ENCODE data around the gene DIMT1.

The DIMT1 gene

DNA sequence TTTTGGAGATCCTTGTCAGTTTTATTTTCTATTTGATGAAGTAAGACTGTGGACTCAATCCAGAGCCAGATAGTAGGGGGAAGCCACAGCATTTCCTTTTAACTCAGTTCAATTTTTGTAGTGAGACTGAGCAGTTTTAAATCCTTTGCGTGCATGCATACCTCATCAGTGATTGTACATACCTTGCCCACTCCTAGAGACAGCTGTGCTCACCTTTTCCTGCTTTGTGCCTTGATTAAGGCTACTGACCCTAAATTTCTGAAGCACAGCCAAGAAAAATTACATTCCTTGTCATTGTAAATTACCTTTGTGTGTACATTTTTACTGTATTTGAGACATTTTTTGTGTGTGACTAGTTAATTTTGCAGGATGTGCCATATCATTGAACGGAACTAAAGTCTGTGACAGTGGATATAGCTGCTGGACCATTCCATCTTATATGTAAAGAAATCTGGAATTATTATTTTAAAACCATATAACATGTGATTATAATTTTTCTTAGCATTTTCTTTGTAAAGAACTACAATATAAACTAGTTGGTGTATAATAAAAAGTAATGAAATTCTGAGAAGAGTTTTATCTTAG is 17.8 kb downstream of the DIMT1 start:
- TF ChIP-seq GATA3 (IDR thresholded peaks at IDR 0.05; ENCODE audit: low read depth, low read length) (no peak), GATA2 (IDR thresholded peaks at IDR 0.05; ENCODE audit: low read depth, low read length) (no peak)

DNA sequence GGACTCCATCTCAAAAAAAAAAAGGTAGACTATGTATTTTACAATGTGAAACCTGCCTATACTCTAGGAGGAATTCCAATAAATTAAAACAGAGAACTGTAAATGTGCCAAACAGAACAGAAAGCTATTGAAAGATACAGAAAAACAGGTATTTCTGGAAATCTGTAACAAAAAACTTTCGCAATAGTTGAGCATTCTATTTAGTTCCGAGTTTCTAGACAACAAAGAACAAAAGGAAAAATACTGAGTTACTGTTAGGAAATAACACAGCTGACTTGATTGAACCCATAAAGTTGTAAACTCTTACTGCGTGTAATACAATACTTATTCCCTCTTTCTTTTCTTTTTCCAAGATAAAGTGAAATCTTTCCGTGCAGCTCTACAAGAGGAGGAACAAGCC is 18.6 kb downstream of the DIMT1 start:
- TF ChIP-seq GATA2 (IDR thresholded peaks at IDR 0.05; ENCODE audit: low read depth, low read length): no peak
- TF ChIP-seq GATA3 (IDR thresholded peaks at IDR 0.05; ENCODE audit: low read depth, low read length): no peak

DNA sequence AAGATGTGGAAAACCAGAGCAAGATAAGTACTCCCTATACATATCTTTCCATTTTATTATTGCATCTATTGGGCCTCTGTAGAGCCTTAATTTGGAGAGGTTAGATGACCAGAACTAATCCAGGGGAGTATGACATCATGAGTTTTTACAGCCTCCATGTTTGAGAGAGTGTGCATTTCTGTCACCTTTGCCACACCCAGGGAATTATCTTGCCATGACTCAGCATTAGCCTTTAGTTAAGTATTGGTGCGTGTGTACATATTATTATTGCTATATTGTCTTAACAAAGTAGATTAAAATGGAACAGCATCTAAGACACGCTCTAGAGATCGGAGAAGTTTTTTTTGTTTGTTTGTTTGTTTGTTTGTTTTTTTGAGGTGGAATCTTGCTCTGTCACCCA is 27.6 kb downstream of the DIMT1 start:
- TF ChIP-seq GATA3 (IDR thresholded peaks at IDR 0.05; ENCODE audit: low read depth, low read length) (no peak), GATA2 (IDR thresholded peaks at IDR 0.05; ENCODE audit: low read depth, low read length) (no peak)

DNA sequence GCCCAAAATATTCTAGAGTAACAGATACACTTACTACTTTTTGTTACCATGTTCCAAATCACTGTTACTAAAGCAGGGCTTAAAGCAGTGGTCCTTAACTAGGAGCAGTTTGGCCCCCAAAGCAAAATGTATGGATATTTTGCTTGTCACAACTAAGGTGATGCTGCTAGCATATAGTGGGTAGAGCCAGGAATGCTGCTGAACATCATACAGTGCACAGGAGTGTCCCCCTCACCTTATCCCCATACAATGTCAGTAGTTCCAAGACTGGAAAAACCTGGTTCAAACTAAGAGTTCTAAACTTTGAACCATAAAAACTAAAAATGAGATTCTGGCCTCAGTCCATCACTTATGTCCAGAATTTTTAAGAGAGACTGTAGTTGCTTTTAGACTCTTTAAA is 28.1 kb downstream of the DIMT1 start:
- TF ChIP-seq GATA3 (IDR thresholded peaks at IDR 0.05; ENCODE audit: low read depth, low read length) (no peak), GATA2 (IDR thresholded peaks at IDR 0.05; ENCODE audit: low read depth, low read length) (no peak)

DNA sequence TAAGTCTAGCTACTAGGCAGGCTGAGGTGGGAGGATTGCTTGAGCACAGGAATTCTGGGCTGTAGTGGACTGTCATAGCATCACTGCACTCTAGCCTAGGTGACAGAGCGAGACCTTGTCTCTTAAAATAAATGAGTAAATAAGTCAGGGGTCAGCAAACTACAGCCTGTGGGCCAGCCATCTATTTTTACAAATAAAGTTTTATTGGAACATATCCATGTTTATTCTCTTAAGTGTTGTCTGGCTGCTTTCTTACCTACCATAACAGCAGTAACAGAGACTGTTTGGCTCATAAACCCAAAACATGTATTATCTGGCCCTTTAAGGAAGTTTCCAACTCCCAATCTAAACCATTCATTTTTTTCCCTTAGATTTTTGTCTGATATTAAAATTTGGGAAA is 29.6 kb downstream of the DIMT1 start:
- TF ChIP-seq GATA3 (IDR thresholded peaks at IDR 0.05; ENCODE audit: low read depth, low read length): no peak
- no peak for TF ChIP-seq GATA2 (IDR thresholded peaks at IDR 0.05; ENCODE audit: low read depth, low read length)

DNA sequence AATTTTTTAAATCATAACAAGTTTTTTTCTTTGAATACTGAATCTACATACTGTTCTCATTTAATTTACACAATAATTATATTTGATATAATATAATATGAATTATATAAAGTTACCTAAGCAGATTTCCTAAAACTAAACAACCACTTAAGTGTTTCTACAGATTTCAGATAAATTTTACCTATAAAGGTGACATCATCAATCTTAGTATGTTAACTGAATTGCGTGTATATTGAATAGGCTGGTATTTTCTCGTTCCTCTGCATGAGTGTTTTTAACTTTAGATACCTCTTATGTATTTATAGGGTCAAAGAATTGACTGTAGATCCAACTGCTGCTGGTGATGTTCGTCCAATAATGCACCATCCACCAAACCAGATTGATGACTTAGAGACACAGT is 30.3 kb downstream of the DIMT1 start:
- TF ChIP-seq GATA2 (IDR thresholded peaks at IDR 0.05; ENCODE audit: low read depth, low read length) (no peak), GATA3 (IDR thresholded peaks at IDR 0.05; ENCODE audit: low read depth, low read length) (no peak)

DNA sequence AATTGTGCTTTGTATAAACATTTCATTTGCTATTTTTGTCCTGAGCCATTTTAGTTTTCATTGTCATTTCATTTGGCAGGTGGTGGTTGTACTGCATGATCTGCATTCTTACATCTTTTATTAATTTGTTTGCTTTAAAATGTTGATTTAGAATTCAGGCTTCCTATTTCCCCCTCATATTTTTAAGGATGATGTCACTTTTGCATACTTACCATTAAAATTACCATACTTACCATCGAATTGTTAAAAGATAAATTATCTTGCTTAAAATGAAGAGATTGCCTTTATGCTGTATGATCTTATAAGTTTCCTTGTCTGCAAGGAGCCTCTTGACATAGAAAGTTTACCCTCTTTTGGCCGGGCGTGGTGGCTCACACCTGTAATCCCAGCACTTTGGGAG is 31.1 kb downstream of the DIMT1 start:
- TF ChIP-seq GATA3 (IDR thresholded peaks at IDR 0.05; ENCODE audit: low read depth, low read length): no peak
- no peak for TF ChIP-seq GATA2 (IDR thresholded peaks at IDR 0.05; ENCODE audit: low read depth, low read length)

DNA sequence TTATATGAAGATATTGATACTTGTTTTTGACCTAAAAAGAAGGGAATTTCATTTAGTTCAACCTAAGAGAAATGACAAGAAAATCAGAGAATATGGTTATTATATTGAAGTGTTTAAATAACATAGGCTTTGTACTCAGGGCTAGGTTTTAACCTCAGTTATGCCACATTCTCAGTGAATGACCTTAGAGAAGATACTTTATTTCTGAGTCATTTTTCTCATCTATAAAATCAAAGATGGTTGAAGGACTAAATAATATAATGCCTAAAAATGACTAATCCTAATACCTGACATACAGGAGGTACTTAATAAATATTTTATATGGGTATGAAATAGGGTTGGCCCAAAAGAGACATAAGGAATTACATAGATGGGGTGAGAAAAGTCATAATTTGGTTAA is 32.3 kb downstream of the DIMT1 start:
- no peak for TF ChIP-seq GATA3 (IDR thresholded peaks at IDR 0.05; ENCODE audit: low read depth, low read length)

DNA sequence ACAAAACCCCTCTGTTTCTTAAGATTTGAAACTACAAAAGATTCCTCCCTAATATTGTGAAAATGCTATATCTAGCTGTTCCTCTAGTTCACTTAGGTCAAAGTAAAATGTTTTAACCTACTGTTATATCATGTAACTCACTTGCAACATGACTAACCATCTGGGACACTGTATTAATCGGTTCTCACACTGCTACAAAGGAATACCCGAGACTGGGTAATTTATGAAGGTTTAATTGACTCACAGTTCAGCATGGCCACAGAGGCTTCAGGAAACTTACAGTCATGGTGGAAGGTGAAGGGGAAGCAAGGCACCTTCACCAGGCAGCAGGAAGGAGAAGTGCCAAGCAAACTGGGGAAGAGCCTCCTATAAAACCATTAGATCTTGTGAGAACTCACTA is 34.7 kb downstream of the DIMT1 start:
- TF ChIP-seq GATA2 (IDR thresholded peaks at IDR 0.05; ENCODE audit: low read depth, low read length): no peak
- TF ChIP-seq GATA3 (IDR thresholded peaks at IDR 0.05; ENCODE audit: low read depth, low read length): no peak

DNA sequence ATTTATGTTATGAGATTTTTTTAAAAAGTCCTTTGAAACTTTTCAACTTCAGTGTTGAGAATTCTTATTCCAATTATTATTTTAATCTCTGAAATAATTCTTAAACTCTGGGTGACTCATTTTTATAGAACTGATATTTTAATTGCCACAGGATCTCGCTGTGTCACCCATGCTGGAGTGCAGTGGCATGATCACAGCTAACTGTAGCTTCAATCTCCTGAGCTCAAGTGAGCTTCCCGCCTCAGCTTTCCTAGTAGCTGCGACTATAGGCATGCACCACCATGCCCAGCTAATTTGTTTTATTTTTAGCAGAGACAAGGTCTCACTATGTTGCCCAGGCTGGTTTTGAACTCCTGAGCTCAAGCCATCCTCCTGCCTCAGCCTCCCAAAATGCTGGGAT is 41.0 kb downstream of the DIMT1 start:
- TF ChIP-seq GATA2 (IDR thresholded peaks at IDR 0.05; ENCODE audit: low read depth, low read length) (no peak), GATA3 (IDR thresholded peaks at IDR 0.05; ENCODE audit: low read depth, low read length) (no peak)

DNA sequence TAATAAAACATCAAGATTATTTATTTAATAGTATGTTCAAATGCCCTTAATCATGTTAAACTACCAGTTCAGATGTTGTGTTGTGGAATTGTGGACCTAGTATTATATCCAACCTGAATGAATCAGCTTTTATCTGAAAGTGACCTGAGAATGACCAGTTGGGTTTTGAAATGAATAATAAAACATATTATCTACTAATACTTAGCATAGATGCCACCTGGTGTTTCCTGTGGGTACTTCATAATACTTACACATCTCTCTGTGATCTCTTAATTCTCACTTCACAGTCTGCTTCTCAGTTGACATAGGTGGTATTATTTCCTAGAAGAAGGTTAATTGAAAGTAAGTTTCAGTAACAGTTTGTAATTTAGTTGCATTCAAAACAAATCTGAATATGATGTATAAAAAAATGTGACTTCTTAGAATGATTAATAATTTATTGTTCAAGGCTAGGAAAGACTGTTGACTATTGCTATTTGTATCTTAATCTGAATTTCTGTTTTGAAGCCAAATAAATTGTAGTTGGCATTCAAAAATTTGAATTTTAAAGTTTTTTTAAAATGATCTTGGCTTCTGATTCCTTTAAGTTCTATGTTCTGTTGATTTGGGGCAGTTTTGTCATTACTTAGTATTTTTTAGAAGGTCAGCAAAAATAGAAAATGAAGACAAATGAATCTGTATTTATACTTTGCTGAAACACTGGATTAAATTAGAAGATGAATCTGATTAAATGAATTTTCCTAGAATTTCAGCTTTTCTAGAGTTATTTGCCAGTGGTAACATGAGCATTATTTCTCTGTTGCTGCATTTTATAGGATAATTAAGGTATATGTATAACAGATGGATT is 49.5 kb downstream of the DIMT1 start:
- TF ChIP-seq GATA3 (IDR thresholded peaks at IDR 0.05; ENCODE audit: low read depth, low read length): no peak
- no peak for TF ChIP-seq GATA2 (IDR thresholded peaks at IDR 0.05; ENCODE audit: low read depth, low read length)

DNA sequence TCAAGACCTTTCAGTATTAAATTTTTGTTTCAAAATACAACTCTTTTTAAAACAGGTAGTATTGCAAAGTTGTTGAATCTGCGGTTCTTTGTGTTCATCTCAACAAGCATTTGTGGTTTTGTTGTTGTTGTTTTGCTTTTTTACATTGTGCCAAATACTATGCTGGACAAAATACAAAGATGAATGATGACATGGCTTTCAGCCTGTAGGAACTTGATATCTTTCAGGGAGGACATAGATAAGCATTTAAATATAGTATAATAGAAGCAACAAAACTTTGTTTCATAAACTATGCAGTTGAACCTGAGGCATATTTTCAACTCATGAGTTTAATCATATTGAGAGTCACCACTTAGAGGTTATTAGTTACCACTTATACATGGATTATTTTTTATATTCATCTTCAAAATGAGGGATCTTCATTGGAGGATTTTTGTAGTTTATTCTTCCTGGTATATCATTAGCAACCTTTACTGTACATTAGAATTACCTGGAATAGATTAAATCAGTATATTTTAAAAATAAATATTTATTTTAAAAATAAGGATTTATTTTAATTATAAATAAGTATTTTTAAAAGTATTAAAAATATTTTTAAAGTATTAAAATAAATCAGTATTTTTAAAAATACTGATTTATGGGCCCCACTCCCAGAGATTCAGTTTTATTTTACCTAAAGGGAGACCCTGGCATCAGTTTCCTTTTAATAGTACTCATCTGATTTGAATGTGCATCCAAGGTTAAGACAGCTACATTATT is 54.8 kb downstream of the DIMT1 start:
- TF ChIP-seq GATA3 (IDR thresholded peaks at IDR 0.05; ENCODE audit: low read depth, low read length): no peak
- TF ChIP-seq GATA2 (IDR thresholded peaks at IDR 0.05; ENCODE audit: low read depth, low read length): no peak

DNA sequence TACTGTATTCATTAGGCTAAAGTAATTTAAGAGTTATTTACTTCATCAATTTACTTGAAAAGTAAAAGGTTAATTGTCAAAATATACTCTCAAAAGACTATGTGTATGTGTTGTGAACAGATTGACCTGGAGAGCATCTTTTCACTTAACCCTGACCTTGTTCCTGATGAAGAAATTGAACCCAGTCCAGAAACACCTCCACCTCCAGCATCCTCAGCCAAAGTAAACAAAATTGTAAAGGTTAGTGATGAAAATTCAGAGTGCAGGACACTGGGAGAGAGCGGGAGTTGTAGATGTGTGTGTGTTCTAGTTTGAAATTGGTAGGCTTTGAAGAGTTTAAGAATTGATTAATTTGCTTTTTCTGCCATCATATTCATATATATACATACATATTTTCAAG is 55.8 kb downstream of the DIMT1 start:
- TF ChIP-seq GATA3 (IDR thresholded peaks at IDR 0.05; ENCODE audit: low read depth, low read length) (no peak), GATA2 (IDR thresholded peaks at IDR 0.05; ENCODE audit: low read depth, low read length) (no peak)

DNA sequence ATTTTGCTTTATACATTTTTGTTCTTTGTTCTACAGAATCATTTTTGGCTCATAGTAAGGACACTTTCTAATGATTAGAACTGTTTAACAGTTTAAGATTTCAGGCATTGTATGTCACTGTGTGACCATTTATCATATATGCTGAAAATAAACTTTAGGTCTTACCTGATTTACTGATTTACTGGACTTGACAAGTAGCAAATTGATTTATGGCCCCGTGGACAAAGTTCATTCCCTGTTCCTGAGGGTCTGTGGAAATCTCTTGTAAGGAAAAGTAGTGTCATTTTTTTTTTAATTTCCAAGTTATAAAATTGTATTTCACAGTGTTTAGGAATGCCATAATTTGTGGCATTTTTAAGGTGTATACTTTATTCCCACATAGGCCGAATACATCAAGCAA is 57.0 kb downstream of the DIMT1 start:
- TF ChIP-seq GATA2 (IDR thresholded peaks at IDR 0.05; ENCODE audit: low read depth, low read length): no peak
- no peak for TF ChIP-seq GATA3 (IDR thresholded peaks at IDR 0.05; ENCODE audit: low read depth, low read length)

DNA sequence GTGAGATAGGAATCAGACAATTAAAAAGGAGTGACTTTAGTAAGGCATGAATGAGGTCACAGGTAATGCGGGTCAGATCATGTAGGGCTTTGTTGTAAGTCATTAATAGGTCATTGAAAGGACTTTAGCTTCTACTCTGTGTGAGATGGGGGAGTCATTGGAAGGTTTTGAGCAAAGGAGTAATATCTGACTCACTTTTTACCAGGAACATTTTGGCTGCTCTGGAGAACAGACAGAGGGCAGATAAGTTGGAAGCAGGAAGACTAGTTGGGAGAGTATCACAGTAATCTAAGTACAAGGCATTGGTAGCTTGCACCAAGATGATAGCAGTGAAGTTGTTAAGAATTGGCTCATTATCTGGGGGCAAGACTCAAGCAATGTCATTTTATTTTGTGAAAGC is 60.3 kb downstream of the DIMT1 start:
- TF ChIP-seq GATA3 (IDR thresholded peaks at IDR 0.05; ENCODE audit: low read depth, low read length) (no peak), GATA2 (IDR thresholded peaks at IDR 0.05; ENCODE audit: low read depth, low read length) (no peak)
